ENCODE results near the gene SCYGR1.
"Not testable (repeated sequence)": the region's sequence is repeated elsewhere in the genome, so short reads cannot be mapped to it uniquely, and the experiment has no call there.

Gene SCYGR1

GRCh38 chr2:227402959-227403358 is 15.2 kb upstream of the SCYGR1 start:
- DNase-seq (ENCODE audit: low read depth) = no peak

GRCh38 chr2:227402321-227402720 is 14.6 kb upstream of the SCYGR1 start:
- no peak for DNase-seq (ENCODE audit: low read depth)

GRCh38 chr2:227401550-227401949 is 13.8 kb upstream of the SCYGR1 start:
- DNase-seq (ENCODE audit: low read depth) = no peak

GRCh38 chr2:227398684-227399670 is 11.2 kb upstream of the SCYGR1 start:
- DNase-seq (ENCODE audit: low read depth) = no peak

- no peak for DNase-seq (ENCODE audit: low read depth)
Measured at GRCh38 chr2:227397562-227397961, 9.8 kb upstream of the SCYGR1 start.

GRCh38 chr2:227395556-227395955 is 7.8 kb upstream of the SCYGR1 start:
- no peak for DNase-seq (ENCODE audit: low read depth)

GRCh38 chr2:227394401-227394800 is 6.7 kb upstream of the SCYGR1 start:
- no peak for DNase-seq (ENCODE audit: low read depth)

- no peak for DNase-seq (ENCODE audit: low read depth)
Measured at GRCh38 chr2:227390468-227391256, 2.9 kb upstream of the SCYGR1 start.

GRCh38 chr2:227389661-227390060 is 1.9 kb upstream of the SCYGR1 start:
- DNase-seq (ENCODE audit: low read depth) = no peak

- DNase-seq (ENCODE audit: low read depth) = no peak
Measured at GRCh38 chr2:227389231-227389630, 1.5 kb upstream of the SCYGR1 start.

- peak; percentile 81 for DNase-seq (ENCODE audit: low read depth)
Measured at GRCh38 chr2:227388537-227389011, 825 bp upstream of the SCYGR1 start.

- DNase-seq (ENCODE audit: low read depth) = no peak
Measured at GRCh38 chr2:227386630-227387029, 1.1 kb downstream of the SCYGR1 start.

- DNase-seq (ENCODE audit: low read depth) = no peak
Measured at GRCh38 chr2:227383686-227384085, 4.1 kb downstream of the SCYGR1 start.

- not testable (repeated sequence) for DNase-seq (ENCODE audit: low read depth)
Measured at GRCh38 chr2:227382241-227382835, 5.4 kb downstream of the SCYGR1 start.

- DNase-seq (ENCODE audit: low read depth) = no peak
Measured at GRCh38 chr2:227379095-227379494, 8.7 kb downstream of the SCYGR1 start, which contains the start of gene TM4SF20. Gene TM4SF20 (minus strand): TSS chr2:227379306. CDS start chr2:227379268, 38 bp downstream.

GRCh38 chr2:227378371-227378782 is 9.4 kb downstream of the SCYGR1 start:
- DNase-seq (ENCODE audit: low read depth) = no peak

- no peak for DNase-seq (ENCODE audit: low read depth)
Measured at GRCh38 chr2:227377467-227378351, 10.0 kb downstream of the SCYGR1 start.

- no peak for DNase-seq (ENCODE audit: low read depth)
Measured at GRCh38 chr2:227376656-227377396, 10.9 kb downstream of the SCYGR1 start.

- DNase-seq (ENCODE audit: low read depth) = peak; percentile 46
Measured at GRCh38 chr2:227374158-227374557, 13.6 kb downstream of the SCYGR1 start.

- no peak for DNase-seq (ENCODE audit: low read depth)
Measured at GRCh38 chr2:227373389-227373788, 14.4 kb downstream of the SCYGR1 start.

Data from stromal cell of bone marrow (primary cell).